HUES48 (cell line): ENCODE measurements around the gene MAN1A1.

Experiments used
- H3K27ac ChIP-seq: one replicate; pipeline ENCODE4 v1.7.0; 2013; ENCODE audit warnings: low read depth, low read length, inconsistent platforms
- H3K27me3 ChIP-seq: 2 replicates; pipeline ENCODE4 v1.6.1; 2013; ENCODE audit warnings: mild to moderate bottlenecking, low read length; ENCODE audit not compliant: control insufficient read depth, insufficient read depth
- H3K36me3 ChIP-seq: 2 replicates; pipeline ENCODE4 v1.6.1; 2013; ENCODE audit warnings: low read length; ENCODE audit not compliant: control insufficient read depth, insufficient read depth
- H3K4me1 ChIP-seq: 2 replicates; pipeline ENCODE4 v1.6.1; 2013; ENCODE audit warnings: mild to moderate bottlenecking, low read length; ENCODE audit not compliant: control insufficient read depth, insufficient read depth
- H3K4me3 ChIP-seq: 2 replicates; pipeline ENCODE4 v1.5.1; 2013; ENCODE audit warnings: mild to moderate bottlenecking, low read depth, low read length
- H3K9ac ChIP-seq: 2 replicates; pipeline ENCODE4 v1.6.1; 2013; ENCODE audit warnings: mild to moderate bottlenecking, low read depth, low read length, moderate library complexity
- H3K9me3 ChIP-seq: 2 replicates; pipeline ENCODE4 v1.6.1; 2013; ENCODE audit warnings: low read length; ENCODE audit not compliant: control insufficient read depth, insufficient read depth

The MAN1A1 gene

DNA sequence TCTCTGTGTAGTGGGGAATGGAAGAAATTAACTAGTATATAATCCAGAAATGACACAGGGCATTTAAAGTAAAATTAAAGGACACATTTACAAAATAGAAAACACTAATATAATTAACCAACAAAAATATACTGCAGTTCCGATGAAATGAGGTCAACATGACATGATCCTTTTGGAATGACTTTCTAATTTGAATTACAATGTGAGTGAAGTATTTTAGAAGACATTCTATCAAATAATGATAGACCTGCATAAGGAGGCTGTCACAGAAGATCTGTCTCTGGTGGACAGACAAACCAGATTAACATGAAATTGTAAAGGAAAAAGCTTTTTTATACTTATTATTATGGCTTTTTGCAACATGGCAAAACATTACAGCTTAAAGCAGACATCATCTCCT lies 170.5 kb downstream of the MAN1A1 start:
- no peaks in the 10 kb centered on the region for H3K36me3 ChIP-seq
- H3K27me3 ChIP-seq: no peaks in the 10 kb centered on the region

DNA sequence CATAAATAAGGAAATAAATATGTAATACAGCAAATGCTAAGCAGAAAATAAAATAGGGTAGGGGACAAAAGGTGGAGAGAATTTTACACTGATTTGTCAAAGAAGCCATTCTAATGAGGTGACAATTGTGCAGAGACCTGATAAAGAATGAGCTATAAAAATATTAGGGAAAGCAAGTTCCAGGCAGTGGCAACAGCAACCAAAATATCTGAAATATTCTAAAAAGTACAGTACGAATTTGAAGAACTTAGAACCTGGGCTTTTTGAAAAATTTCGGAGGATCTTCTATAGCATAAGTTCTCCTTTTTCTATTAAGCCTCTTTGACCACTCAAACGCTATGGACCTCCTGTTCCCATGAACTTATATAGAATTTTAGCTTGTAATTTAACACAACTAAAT lies 173.1 kb downstream of the MAN1A1 start:
- Histone ChIP-seq H3K27me3 (no peaks in the 10 kb centered on the region), H3K36me3 (no peaks in the 10 kb centered on the region), H3K27ac (no peak overlapping the region), H3K4me3 (no peak overlapping the region), H3K4me1 (no peaks in the 10 kb centered on the region), H3K9me3 (no peaks in the 10 kb centered on the region), H3K9ac (no peak overlapping the region)

More for the DNA sequence above, 170.5 kb downstream of the MAN1A1 start:
- no peaks in the 10 kb centered on the region for H3K9me3 ChIP-seq
- no peaks in the 10 kb centered on the region for H3K4me1 ChIP-seq
- no peak overlapping the region for H3K27ac ChIP-seq
- no peak overlapping the region for H3K4me3 ChIP-seq
- H3K9ac ChIP-seq: no peak overlapping the region

GRCh38 chr6:119174879-119175817 lies 174.4 kb downstream of the MAN1A1 start:
- Histone ChIP-seq H3K9ac (no peak overlapping the region), H3K4me3 (no peak overlapping the region), H3K27me3 (no peaks in the 10 kb centered on the region), H3K27ac (no peak overlapping the region), H3K36me3 (no peaks in the 10 kb centered on the region), H3K4me1 (no peaks in the 10 kb centered on the region), H3K9me3 (no peaks in the 10 kb centered on the region)

GRCh38 chr6:119174085-119174445 lies 175.5 kb downstream of the MAN1A1 start:
- no peak overlapping the region for H3K9ac ChIP-seq
- H3K36me3 ChIP-seq: no peaks in the 10 kb centered on the region
- H3K4me3 ChIP-seq: no peak overlapping the region
- no peaks in the 10 kb centered on the region for H3K9me3 ChIP-seq
- H3K27me3 ChIP-seq: no peaks in the 10 kb centered on the region
- no peaks in the 10 kb centered on the region for H3K4me1 ChIP-seq
- no peak overlapping the region for H3K27ac ChIP-seq

- Histone ChIP-seq H3K4me3 (no peak overlapping the region), H3K27me3 (no peaks in the 10 kb centered on the region), H3K36me3 (no peaks in the 10 kb centered on the region), H3K4me1 (no peaks in the 10 kb centered on the region), H3K9me3 (no peaks in the 10 kb centered on the region), H3K9ac (no peak overlapping the region), H3K27ac (no peak overlapping the region)
Observed at GRCh38 chr6:119173249-119174084, 176.1 kb downstream of the MAN1A1 start.

GRCh38 chr6:119172824-119173223 lies 176.7 kb downstream of the MAN1A1 start:
- Histone ChIP-seq H3K36me3 (no peaks in the 10 kb centered on the region), H3K9ac (no peak overlapping the region), H3K4me1 (no peaks in the 10 kb centered on the region), H3K9me3 (no peaks in the 10 kb centered on the region), H3K27ac (no peak overlapping the region), H3K4me3 (no peak overlapping the region), H3K27me3 (no peaks in the 10 kb centered on the region)

DNA sequence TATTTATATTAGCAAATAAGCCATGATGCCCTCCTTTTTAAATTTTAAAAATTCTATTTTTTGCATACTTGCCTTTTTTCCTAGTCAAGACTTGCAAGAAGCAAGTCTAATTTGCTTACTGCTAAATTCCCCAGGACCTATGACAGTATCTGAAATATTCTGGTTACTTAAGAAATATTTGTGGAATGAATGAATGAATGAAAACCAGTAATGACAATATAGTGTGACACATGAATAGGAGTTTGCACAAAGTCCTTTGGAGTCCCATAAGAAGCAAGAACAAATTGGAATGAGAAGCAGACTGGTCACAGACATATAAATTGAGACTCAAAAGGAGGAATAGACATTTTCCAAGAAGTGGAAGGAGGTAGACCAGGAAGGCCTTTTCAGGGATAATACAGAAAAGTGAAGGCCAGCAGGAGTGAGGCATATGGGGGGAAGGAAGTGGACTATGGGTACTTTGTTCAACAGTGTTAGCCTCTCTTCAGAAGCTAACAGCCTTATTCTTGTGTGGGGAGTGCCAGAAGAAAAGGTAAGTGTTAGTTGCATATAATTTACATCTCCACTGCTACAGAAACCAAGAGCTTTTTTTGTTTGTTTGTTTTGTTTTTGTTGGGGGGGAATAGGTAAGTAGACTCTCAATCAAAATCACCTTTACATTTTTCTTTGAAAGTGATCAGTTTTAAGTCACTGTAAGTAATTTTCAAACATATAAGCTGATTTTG lies 177.5 kb downstream of the MAN1A1 start:
- Histone ChIP-seq H3K4me3 (no peak overlapping the region), H3K4me1 (no peaks in the 10 kb centered on the region), H3K9me3 (no peaks in the 10 kb centered on the region), H3K27ac (no peak overlapping the region), H3K9ac (no peak overlapping the region), H3K36me3 (no peaks in the 10 kb centered on the region), H3K27me3 (no peaks in the 10 kb centered on the region)

- no peaks in the 10 kb centered on the region for H3K9me3 ChIP-seq
- H3K4me3 ChIP-seq: no peak overlapping the region
- no peaks in the 10 kb centered on the region for H3K4me1 ChIP-seq
- no peaks in the 10 kb centered on the region for H3K27me3 ChIP-seq
- H3K27ac ChIP-seq: no peak overlapping the region
- no peaks in the 10 kb centered on the region for H3K36me3 ChIP-seq
- no peak overlapping the region for H3K9ac ChIP-seq
Observed at GRCh38 chr6:119171088-119171841, 178.3 kb downstream of the MAN1A1 start.

DNA sequence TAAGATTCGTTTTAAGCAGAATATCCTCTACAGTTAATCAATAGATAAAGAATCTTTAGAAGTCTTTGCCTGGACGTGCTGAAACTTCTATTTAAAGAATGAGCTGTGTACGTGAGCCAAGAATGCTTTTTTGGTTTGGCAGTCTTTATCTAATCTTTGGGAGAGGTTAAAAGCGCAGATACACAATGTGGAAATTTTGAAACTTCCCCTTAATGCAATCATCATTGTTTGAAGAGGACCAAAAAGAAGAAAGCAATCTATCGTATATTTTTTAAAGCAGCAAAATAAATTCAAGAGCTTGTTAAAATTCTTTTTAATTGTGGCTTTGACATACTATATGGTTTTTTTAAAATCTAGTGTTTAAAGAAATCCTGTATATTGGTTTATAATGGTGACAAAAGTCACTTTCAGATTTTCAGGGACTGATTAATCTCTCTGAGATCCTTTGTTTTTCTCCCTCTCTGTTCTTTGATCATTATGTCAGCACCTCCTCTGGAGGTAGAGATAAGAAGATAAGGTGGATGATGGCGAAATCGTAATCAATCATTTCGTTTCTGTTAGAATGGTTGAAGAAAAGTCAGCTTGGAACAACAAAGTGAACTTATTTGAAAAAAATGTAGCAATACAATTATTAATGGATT lies 179.0 kb downstream of the MAN1A1 start:
- Histone ChIP-seq H3K9me3 (no peaks in the 10 kb centered on the region), H3K27ac (no peak overlapping the region), H3K4me3 (no peak overlapping the region), H3K4me1 (no peaks in the 10 kb centered on the region), H3K27me3 (no peaks in the 10 kb centered on the region), H3K9ac (no peak overlapping the region), H3K36me3 (no peaks in the 10 kb centered on the region)

DNA sequence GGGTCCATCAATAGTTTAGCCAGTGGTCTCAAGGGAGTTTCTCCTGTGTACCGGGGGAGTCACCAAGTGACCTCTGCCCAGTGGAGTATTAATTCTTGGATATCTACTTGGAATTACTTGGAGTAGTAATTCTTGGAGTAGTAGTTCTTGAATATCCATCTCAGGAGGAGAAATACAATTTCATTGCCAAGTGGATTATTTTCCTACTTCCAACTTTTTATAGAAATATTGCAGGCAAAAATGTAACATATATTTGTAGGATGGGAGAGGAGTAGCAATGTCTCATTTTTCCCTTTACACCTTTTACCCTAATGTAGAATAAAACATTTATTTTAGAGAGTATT lies 179.5 kb downstream of the MAN1A1 start:
- H3K27me3 ChIP-seq: no peaks in the 10 kb centered on the region
- H3K4me3 ChIP-seq: no peak overlapping the region
- no peaks in the 10 kb centered on the region for H3K4me1 ChIP-seq
- H3K27ac ChIP-seq: no peak overlapping the region
- H3K9ac ChIP-seq: no peak overlapping the region
- no peaks in the 10 kb centered on the region for H3K36me3 ChIP-seq
- H3K9me3 ChIP-seq: no peaks in the 10 kb centered on the region
